ENCODE results near the gene RTTN.
"Not testable (repeated sequence)": the region's sequence is repeated elsewhere in the genome, so short reads cannot be mapped to it uniquely, and the experiment has no call there.

The RTTN gene

DNA sequence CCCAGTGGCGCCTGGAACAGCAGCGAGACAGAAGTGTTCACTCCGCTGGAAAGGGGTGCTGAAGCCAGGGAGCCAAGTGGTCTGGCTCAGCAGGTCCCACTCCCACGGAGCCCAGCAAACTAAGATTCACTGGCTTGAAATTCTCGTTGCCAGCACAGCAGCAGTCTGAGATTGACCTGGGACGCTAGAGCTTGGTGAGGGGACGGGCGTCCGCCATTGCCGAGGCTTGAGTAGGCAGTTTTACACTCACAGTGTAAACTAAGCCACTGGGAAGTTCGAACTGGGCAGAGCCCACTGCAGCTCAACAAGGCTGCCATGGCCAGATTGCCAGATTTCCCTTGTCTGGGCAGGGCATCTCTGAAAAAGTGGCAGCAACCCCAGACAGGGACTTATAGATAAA is 94.8 kb downstream of the RTTN start:
- Histone ChIP-seq H3K27me3 (ENCODE audit: insufficient read depth, low read length) (no peaks in the 10 kb centered on the region), H3K9me3 (ENCODE audit: insufficient read depth, low read depth, low read length) (no peaks in the 10 kb centered on the region), H3K4me1 (ENCODE audit: insufficient read depth, low read length) (no peaks in the 10 kb centered on the region), H3K9ac (ENCODE audit: low read depth, low read length) (no peak overlapping the region), H3K36me3 (ENCODE audit: insufficient read depth, low read depth, low read length) (peaks cover 9% of the 10 kb centered on the region; the same call in 1 of the 2 replicates), H3K4me3 (ENCODE audit: low read length) (no peak overlapping the region), H3K27ac (ENCODE audit: low read length) (no peak overlapping the region)

DNA sequence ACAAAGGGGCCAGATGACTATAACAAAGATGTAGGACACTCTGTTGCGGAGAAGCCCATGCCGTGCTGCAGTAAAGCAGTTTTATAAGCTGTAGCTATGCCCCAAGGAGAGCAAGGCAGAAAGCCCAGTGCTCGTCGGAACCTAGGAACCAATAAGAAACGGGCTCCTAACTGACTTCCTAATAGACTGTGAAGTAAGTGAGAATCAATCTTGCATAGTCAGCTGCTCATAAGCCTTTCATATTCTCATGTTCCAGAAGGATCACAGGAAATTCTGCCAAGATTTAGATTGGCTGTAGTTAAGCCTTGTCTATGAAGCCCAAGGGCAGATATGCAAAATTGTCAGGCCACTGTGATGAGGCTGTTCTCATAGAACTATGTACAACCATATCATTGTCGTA is 98.4 kb downstream of the RTTN start:
- H3K27ac ChIP-seq (ENCODE audit: low read length), result no peak overlapping the region
- H3K4me1 ChIP-seq (ENCODE audit: insufficient read depth, low read length), result no peaks in the 10 kb centered on the region
- H3K36me3 ChIP-seq (ENCODE audit: insufficient read depth, low read depth, low read length), result peaks cover 13% of the 10 kb centered on the region; the same call in 1 of the 2 replicates
- H3K27me3 ChIP-seq (ENCODE audit: insufficient read depth, low read length), result no peaks in the 10 kb centered on the region
- no peak overlapping the region for H3K4me3 ChIP-seq (ENCODE audit: low read length)
- no peaks in the 10 kb centered on the region; the same call in 1 of the 2 replicates for H3K9me3 ChIP-seq (ENCODE audit: insufficient read depth, low read depth, low read length)
- H3K9ac ChIP-seq (ENCODE audit: low read depth, low read length), result no peak overlapping the region

DNA sequence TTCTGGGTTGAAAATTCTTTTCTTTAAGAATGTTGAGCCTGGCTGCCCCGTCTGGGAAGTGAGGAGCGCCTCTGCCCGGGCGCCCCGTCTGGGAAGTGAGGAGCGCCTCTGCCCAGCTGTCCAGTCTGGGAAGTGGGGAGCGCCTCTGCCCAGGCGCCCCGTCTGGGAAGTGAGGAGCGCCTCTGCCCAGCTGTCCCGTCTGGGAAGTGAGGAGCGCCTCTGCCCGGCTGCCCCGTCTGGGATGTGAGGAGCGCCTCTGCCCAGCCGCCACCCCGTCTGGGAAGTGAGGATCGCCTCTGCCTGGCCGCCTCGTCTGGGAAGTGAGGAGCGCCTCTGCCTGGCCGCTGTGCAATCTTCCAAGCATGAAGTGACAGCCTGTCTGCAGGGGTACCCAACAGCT is 102.6 kb downstream of the RTTN start:
- H3K4me1 ChIP-seq (ENCODE audit: insufficient read depth, low read length); H3K9me3 ChIP-seq (ENCODE audit: insufficient read depth, low read depth, low read length); H3K4me3 ChIP-seq (ENCODE audit: low read length); H3K27me3 ChIP-seq (ENCODE audit: insufficient read depth, low read length); H3K9ac ChIP-seq (ENCODE audit: low read depth, low read length); H3K27ac ChIP-seq (ENCODE audit: low read length): not testable (repeated sequence)
- H3K36me3 ChIP-seq (ENCODE audit: insufficient read depth, low read depth, low read length), result peaks cover 13% of the 10 kb centered on the region; the same call in 1 of the 2 replicates

DNA sequence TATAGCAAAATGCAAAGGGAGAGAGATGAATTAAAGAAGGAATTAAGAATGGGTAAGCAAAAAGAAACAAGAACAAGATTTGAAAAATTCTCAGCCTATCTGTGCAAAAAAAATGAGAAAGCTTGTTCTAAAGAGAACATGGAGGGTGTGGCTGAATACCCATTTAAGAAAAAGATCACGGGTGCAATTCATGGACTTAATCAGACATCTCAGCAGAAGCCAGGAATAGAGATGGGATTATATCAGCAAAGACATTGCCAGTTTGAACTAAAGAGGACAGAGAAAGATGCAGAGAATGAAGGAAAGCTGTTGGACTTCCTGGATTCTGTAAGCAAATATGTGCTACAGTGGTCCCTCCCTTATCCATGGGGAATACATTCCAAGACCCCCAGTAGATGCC is 115.6 kb downstream of the RTTN start:
- Histone ChIP-seq H3K4me3 (ENCODE audit: low read length) (no peak overlapping the region), H3K4me1 (ENCODE audit: insufficient read depth, low read length) (no peaks in the 10 kb centered on the region), H3K27ac (ENCODE audit: low read length) (no peak overlapping the region), H3K9me3 (ENCODE audit: insufficient read depth, low read depth, low read length) (no peaks in the 10 kb centered on the region), H3K36me3 (ENCODE audit: insufficient read depth, low read depth, low read length) (peaks cover 22% of the 10 kb centered on the region; the same call in 1 of the 2 replicates), H3K9ac (ENCODE audit: low read depth, low read length) (no peak overlapping the region), H3K27me3 (ENCODE audit: insufficient read depth, low read length) (no peaks in the 10 kb centered on the region)

DNA sequence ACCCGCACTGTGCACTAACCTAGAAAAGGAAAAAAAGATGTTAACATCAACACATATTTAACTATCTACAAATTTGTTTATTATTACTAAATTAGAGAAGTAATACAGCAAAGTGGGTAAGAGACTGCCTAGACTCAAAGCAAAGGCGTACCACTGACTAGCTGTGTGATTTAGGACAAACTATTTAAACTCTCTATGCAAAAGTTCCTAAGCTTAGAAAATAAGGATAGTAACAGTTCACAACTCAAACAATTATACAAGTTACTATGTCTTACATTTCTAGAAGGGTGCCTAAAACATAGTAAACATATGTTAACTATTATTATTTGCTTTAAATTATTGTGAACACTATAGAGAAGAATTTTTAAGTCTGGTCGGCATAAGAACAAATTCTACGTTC is 119.4 kb downstream of the RTTN start:
- H3K27me3 ChIP-seq (ENCODE audit: insufficient read depth, low read length), result no peaks in the 10 kb centered on the region
- H3K9me3 ChIP-seq (ENCODE audit: insufficient read depth, low read depth, low read length), result no peaks in the 10 kb centered on the region
- no peak overlapping the region for H3K27ac ChIP-seq (ENCODE audit: low read length)
- H3K36me3 ChIP-seq (ENCODE audit: insufficient read depth, low read depth, low read length), result peaks cover 18% of the 10 kb centered on the region; the same call in 1 of the 2 replicates
- no peak overlapping the region for H3K4me3 ChIP-seq (ENCODE audit: low read length)
- no peak overlapping the region for H3K9ac ChIP-seq (ENCODE audit: low read depth, low read length)
- no peaks in the 10 kb centered on the region for H3K4me1 ChIP-seq (ENCODE audit: insufficient read depth, low read length)

DNA sequence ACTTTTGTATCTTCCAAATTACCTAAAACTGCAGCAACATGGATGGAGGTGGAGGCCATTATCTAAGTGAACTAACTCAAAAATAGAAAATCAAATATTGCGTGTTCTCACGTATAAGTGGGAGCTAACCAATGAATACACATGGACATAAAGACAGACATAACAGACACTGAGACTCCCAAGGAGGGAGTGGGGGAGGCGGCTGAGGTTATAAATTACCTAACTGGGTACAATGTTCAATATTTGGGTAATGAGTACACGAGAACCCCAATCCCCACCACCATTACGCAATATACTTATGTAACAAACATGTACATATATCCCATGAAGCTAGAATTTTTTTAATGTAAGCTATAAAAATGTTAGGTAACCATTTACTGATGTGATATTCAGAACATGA is 119.8 kb downstream of the RTTN start:
- no peaks in the 10 kb centered on the region for H3K4me1 ChIP-seq (ENCODE audit: insufficient read depth, low read length)
- H3K27ac ChIP-seq (ENCODE audit: low read length), result no peak overlapping the region
- no peaks in the 10 kb centered on the region for H3K27me3 ChIP-seq (ENCODE audit: insufficient read depth, low read length)

DNA sequence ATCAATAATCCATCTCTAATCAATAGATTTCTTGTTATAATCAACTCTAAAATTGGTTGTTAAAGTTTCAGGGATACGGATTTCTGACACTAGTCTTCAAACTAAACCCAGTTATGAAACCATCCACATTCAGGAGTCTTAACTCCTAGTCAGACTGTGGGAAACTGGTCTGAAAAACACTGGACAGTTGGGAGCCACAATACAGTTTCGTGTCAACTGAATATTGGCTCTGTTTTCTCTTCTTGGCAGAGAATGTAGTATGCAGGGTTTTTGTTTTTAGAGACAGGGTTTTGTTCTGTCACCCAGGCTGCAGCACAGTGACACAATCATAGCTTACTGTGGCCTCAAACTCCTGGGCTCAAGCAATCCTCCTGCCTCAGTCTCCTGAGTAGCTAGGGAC is 123.1 kb downstream of the RTTN start:
- H3K9ac ChIP-seq (ENCODE audit: low read depth, low read length), result no peak overlapping the region
- H3K27ac ChIP-seq (ENCODE audit: low read length), result no peak overlapping the region
- H3K4me3 ChIP-seq (ENCODE audit: low read length), result no peak overlapping the region
- no peaks in the 10 kb centered on the region for H3K9me3 ChIP-seq (ENCODE audit: insufficient read depth, low read depth, low read length)
- H3K4me1 ChIP-seq (ENCODE audit: insufficient read depth, low read length), result no peaks in the 10 kb centered on the region
- peaks cover 14% of the 10 kb centered on the region; the same call in 1 of the 2 replicates for H3K36me3 ChIP-seq (ENCODE audit: insufficient read depth, low read depth, low read length)
- no peaks in the 10 kb centered on the region for H3K27me3 ChIP-seq (ENCODE audit: insufficient read depth, low read length)

More for the DNA sequence above, 119.8 kb downstream of the RTTN start:
- Histone ChIP-seq H3K9ac (ENCODE audit: low read depth, low read length) (no peak overlapping the region), H3K4me3 (ENCODE audit: low read length) (no peak overlapping the region), H3K9me3 (ENCODE audit: insufficient read depth, low read depth, low read length) (no peaks in the 10 kb centered on the region), H3K36me3 (ENCODE audit: insufficient read depth, low read depth, low read length) (peaks cover 16% of the 10 kb centered on the region; the same call in 1 of the 2 replicates)

DNA sequence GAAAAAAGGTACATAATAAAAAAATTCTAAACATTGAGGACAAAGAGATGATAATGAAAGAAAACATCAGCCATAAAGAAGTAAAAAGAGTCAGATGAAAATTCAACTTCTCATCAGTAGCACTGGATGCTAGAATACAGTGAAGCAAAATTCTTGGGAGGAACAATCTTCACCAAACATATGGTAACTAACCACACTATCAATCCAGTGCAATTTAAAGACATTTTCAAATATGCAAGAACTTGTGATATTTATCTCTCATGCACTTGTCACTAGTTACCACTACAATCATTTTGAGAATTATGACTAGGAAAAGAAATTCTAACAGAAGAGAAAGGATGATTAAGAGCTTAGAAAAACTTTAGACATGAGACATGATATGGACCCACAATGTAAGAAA is 127.4 kb downstream of the RTTN start:
- Histone ChIP-seq H3K4me1 (ENCODE audit: insufficient read depth, low read length) (no peaks in the 10 kb centered on the region), H3K27me3 (ENCODE audit: insufficient read depth, low read length) (no peaks in the 10 kb centered on the region), H3K4me3 (ENCODE audit: low read length) (no peak overlapping the region), H3K27ac (ENCODE audit: low read length) (no peak overlapping the region), H3K9me3 (ENCODE audit: insufficient read depth, low read depth, low read length) (no peaks in the 10 kb centered on the region), H3K36me3 (ENCODE audit: insufficient read depth, low read depth, low read length) (peaks cover 10% of the 10 kb centered on the region; the same call in 1 of the 2 replicates), H3K9ac (ENCODE audit: low read depth, low read length) (no peak overlapping the region)

DNA sequence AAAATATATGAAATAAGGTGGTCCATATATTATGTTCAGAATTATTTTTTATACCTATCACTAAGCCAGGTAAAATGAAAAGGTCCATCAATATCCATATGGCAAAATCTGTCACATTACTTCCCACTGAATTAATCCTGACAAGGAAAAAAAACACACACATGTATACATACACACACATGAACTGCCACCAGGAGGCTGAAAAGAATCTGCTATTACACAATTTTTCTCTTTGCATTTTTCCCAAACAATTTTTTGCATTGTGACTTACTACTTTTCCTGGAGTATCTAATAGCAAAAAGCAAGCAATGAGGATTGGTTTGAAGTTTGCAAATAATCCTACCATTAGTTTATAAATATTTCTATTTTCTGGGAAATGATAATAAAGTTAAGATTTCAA is 129.6 kb downstream of the RTTN start:
- H3K27me3 ChIP-seq (ENCODE audit: insufficient read depth, low read length), result no peaks in the 10 kb centered on the region
- no peak overlapping the region for H3K4me3 ChIP-seq (ENCODE audit: low read length)
- no peak overlapping the region for H3K9ac ChIP-seq (ENCODE audit: low read depth, low read length)

DNA sequence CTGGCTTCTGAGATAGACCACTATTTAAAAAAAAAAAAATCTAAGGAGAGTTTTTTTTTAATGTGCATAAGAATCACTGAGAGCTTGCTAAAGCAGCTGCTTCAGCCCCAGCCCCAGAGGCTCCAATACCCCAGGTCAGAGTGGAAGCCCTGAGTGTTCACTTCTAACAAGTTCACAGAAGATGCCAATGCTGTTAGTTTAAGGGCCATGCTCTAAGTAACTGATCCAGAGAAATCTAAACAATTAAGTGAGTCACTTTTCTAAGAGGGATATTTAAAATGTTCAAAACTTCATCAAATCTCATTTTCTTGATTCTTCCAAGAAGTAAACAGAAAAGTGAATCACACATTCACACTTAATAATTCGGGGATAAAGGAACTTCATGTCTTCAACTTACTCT is 131.4 kb downstream of the RTTN start:
- H3K27me3 ChIP-seq (ENCODE audit: insufficient read depth, low read length), result no peaks in the 10 kb centered on the region
- H3K4me3 ChIP-seq (ENCODE audit: low read length), result no peak overlapping the region
- no peaks in the 10 kb centered on the region for H3K4me1 ChIP-seq (ENCODE audit: insufficient read depth, low read length)
- no peaks in the 10 kb centered on the region for H3K9me3 ChIP-seq (ENCODE audit: insufficient read depth, low read depth, low read length)
- no peak overlapping the region for H3K27ac ChIP-seq (ENCODE audit: low read length)
- no peak overlapping the region for H3K9ac ChIP-seq (ENCODE audit: low read depth, low read length)
- peaks cover 7% of the 10 kb centered on the region for H3K36me3 ChIP-seq (ENCODE audit: insufficient read depth, low read depth, low read length)

More for the DNA sequence above, 129.6 kb downstream of the RTTN start:
- Histone ChIP-seq H3K36me3 (ENCODE audit: insufficient read depth, low read depth, low read length) (peaks cover 10% of the 10 kb centered on the region), H3K27ac (ENCODE audit: low read length) (no peak overlapping the region), H3K9me3 (ENCODE audit: insufficient read depth, low read depth, low read length) (no peaks in the 10 kb centered on the region), H3K4me1 (ENCODE audit: insufficient read depth, low read length) (no peaks in the 10 kb centered on the region)

DNA sequence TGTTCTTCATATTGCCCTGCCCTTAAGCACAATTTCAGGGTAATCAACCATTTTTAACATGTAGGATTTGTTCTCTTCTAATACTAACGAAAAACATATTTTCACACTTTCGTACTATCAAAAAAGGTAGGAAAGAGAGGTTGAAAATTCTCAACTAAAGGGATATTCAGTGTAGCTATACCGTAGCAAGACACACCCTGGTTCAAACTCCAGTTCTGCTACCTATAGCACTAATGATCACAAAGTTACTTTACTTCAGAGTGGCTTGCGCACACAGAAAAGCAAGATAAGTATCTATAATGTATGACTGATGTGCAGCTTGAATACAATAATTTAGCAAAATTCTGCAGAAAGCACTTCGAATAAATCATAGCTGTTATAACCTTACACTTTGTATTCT is 132.1 kb downstream of the RTTN start:
- Histone ChIP-seq H3K9me3 (ENCODE audit: insufficient read depth, low read depth, low read length) (no peaks in the 10 kb centered on the region), H3K9ac (ENCODE audit: low read depth, low read length) (no peak overlapping the region)

DNA sequence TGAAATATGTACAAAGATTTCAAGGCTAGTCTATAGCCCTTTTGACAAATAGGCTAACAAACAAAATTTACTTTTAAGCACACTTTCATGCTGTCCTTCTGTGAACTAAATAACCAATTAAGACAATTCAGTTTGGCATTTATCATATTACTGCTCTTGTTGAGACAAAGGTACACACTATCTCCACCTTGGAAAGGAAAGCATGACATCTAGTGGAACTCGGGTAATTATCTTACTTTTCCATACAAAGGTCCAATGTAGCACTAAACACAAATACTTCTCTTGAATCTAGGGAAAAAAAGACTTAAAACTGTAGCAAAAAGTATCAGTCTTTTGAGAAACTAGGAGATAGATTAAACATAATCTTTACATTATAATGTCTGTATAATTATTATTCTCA is 132.8 kb downstream of the RTTN start:
- peaks cover 7% of the 10 kb centered on the region for H3K36me3 ChIP-seq (ENCODE audit: insufficient read depth, low read depth, low read length)
- H3K9me3 ChIP-seq (ENCODE audit: insufficient read depth, low read depth, low read length), result no peaks in the 10 kb centered on the region
- no peak overlapping the region for H3K27ac ChIP-seq (ENCODE audit: low read length)
- H3K4me1 ChIP-seq (ENCODE audit: insufficient read depth, low read length), result no peaks in the 10 kb centered on the region
- no peak overlapping the region for H3K9ac ChIP-seq (ENCODE audit: low read depth, low read length)
- no peaks in the 10 kb centered on the region for H3K27me3 ChIP-seq (ENCODE audit: insufficient read depth, low read length)
- H3K4me3 ChIP-seq (ENCODE audit: low read length), result no peak overlapping the region

More for the DNA sequence above, 132.1 kb downstream of the RTTN start:
- Histone ChIP-seq H3K4me1 (ENCODE audit: insufficient read depth, low read length) (no peaks in the 10 kb centered on the region), H3K4me3 (ENCODE audit: low read length) (no peak overlapping the region), H3K27me3 (ENCODE audit: insufficient read depth, low read length) (no peaks in the 10 kb centered on the region), H3K27ac (ENCODE audit: low read length) (no peak overlapping the region), H3K36me3 (ENCODE audit: insufficient read depth, low read depth, low read length) (peaks cover 7% of the 10 kb centered on the region)

Measured in iPS-20b (cell line).